Endometrial microvascular endothelial cells (primary cell): Measurements from ENCODE around the gene MEGF6. TPM values are rescaled to one million over a fixed set of nuclear protein-coding genes. Genes with fewer than 3 reads are reported as not detected.

ENCODE experiments used
- in situ Hi-C: cut with HindIII; loops from 2 replicates; pipeline ENCODE4 v1.10.0; 2017; ENCODE audit warnings: low sequenced_read_pairs, low pct_unique_long_range_greater_than_20kb; ENCODE audit errors: inconsistent ontology term
- total RNA-seq: library from RNA; depleted of rRNA; stranded (reverse); fragments of >200 nt; gene quantifications from one replicate; pipeline ENCODE4 v1.2.3, GENCODE V29; 2015; ENCODE audit errors: inconsistent ontology term

Gene MEGF6
- total RNA-seq, 1 donor from 2014 or later: 2.0 TPM

- in situ Hi-C loops: no loop called here
These were observed 106.1 kb downstream of the MEGF6 start for GRCh38 chr1:3505161-3505560.

GRCh38 chr1:3504822-3505153, 106.5 kb downstream of the MEGF6 start:
- in situ Hi-C loops: no loop called here

GRCh38 chr1:3504151-3504821, 107.0 kb downstream of the MEGF6 start:
- in situ Hi-C loops: no loop called here

DNA sequence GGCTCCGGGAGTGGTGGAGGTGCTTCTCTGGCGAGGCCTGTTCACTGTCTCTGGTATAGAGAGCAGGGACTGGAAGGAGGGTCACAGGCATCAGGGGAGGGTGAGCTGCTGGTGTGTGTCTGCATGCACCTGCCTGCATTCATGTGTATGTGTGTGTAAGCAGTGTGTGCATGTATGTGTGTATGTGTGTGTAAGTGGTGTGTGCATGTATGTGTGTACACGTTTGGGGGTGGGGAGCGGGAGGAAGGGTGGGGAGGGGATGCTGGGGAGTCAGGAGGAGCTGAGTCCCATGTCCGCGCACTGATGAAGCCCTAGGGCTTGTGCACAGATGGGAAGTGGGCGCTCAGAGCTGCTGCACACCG, 107.8 kb downstream of the MEGF6 start:
- in situ Hi-C loops: no loop called here

- in situ Hi-C loops: no loop called here
These were observed 108.4 kb downstream of the MEGF6 start for GRCh38 chr1:3502641-3503524.

GRCh38 chr1:3501856-3502640, 109.3 kb downstream of the MEGF6 start:
- in situ Hi-C loops: no loop called here

- in situ Hi-C loops: no loop called here
These were observed 109.9 kb downstream of the MEGF6 start for GRCh38 chr1:3501437-3501836.

DNA sequence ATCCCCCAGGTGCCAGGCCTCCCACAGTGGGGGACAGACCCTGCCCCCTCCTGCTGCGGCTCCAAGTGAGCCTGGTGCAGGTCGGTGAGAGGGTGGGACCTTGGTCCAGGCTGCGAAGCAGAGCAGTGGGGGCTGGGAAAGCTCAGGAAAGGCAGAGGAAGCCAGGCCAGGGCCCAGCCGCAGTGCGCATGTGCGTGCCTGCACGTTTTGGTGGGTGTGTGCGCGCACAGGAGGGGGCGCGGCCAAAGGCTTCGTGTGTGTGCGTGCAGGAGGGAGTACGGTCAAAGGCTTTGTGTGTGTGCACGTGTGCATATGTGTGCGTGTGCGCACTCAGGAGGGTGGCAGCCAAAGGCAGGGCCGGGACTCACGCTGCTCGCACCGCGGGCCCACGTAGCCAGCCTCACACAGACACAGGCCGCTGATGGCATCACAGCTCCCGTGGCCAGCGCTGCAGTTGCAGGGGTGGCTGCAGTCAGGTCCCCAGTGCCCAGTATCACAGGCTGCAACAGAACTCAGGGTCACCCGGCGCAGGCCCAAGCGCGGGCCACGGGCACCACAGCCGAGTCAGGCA, 111.0 kb downstream of the MEGF6 start:
- in situ Hi-C loops: no loop called here

DNA sequence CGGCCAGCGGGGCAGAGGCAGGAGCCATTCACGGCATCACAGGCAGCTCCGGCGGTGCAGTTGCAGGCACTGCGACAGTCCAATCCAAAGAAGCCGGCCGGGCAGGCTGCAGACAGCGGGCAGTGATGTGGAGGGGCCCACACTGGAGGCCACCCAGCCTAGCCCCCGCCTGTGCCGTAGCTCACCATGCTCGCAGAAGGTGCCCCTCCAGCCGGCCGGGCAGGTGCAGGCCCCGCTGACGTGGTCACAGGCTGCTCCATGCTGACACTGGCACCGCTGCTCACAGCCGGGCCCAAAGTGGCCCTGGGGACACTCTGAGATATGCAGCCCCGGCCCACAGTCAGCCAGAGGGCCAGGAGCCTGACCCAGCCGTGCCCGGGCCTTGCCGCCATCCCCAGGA, 111.7 kb downstream of the MEGF6 start:
- in situ Hi-C loops: no loop called here

DNA sequence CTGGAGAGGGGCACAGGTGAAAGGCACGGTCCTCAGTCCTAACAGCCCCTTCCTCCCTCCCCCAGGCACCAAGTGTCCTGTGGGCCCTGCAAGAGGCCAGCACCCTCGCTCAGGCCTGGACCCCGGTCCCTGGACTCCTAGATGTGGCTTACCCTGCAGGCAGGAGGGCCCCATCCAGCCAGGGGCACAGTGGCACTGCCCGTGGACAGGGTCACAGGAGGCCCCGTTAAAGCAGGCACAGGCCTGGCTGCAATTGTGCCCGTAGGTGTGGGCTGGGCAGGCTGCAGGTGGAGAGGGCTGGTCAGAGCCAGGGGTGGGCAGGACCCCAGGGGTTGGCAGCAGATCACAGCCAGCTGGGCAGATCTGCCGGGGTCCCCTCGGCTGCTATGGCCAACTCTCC, 112.3 kb downstream of the MEGF6 start:
- in situ Hi-C loops: no loop called here

GRCh38 chr1:3498246-3498930, 112.9 kb downstream of the MEGF6 start:
- in situ Hi-C loops: no loop called here

DNA sequence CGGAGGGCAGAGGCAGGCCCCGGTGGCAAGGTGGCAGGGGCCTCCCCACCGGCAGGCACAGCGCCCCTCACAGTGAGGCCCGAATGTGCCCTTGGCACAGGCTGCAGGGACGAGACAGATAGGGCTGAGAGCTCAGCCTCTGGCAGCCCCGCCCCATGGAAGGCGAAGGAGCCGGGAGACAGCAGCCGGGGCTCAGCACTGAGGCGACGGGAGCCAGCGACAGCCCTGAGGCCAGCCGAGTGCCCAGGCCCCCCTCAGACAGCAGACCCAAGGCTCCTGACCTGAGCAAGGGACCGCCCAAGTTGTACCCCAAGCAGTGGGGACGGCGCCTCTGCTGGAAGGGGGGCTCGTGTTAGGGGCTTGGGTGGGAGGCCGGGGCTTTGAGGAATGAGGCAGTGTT, 113.8 kb downstream of the MEGF6 start:
- in situ Hi-C loops: no loop called here

DNA sequence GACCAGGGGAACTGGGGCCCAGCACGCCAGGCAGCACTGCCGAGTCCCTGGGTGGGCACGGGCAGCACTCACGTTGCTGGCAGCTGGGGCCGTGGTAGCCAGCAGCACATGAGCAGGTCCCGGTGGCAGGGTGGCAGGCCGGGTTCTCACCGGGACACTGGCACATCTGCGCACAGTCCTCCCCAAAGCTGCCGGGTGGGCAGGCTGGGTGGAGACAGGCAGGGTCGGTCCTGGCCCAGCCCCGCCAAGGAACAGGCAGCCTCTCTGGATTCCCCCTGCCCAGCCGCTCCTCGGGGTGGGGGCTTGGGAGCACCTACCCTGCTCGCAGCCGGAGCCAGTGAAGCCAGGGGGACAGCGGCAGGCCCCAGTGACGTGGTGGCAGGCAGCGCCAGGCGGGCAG, 114.4 kb downstream of the MEGF6 start:
- in situ Hi-C loops: no loop called here

DNA sequence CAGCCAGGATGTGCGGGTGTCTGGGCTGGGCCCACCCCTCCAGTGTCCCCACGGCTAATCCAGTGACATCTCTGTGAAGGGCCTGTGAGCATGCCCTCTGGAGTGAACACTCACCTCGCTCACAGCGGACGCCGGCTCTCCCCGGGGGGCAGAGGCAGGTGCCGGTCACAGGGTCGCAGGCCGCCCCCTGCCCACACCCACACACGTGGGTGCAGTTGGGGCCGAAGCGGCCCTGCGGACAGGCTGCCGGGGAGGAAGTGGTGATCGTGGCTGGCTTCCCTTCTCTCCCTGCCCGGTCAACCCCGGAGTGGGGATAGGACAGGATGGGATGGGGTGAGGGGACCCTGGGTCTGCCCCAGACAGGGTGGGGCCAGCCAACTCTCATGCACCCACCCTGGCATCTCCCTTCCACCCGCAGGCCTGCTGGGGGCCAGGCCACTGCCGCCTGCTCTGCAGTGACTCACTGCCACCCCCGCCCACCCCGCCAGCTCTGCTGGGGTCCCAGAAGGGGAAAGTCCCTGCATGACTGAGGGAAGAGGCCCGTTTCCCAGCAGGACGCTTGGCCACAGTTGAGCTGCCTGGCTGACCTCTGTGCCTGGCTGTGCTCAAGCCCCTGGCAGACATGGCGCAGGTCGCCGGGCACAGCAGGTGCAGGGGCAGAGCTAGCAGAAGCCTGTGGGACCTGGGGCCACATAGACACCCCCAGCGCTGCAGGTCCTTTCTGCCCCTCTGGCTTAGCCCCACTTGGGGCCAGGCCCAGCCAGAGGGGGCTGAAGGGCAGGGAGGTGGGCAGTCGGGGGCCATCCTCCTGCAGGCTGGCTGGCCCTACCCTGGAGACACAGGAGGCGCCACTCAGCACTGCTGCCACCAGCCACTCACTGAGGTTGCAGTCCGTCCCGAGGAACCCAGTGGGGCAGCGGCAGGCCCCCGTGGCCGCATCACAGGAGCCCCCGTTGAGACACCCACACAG, 115.2 kb downstream of the MEGF6 start:
- in situ Hi-C loops: no loop called here

GRCh38 chr1:3494321-3495308, 116.7 kb downstream of the MEGF6 start:
- in situ Hi-C loops: no loop called here

GRCh38 chr1:3492545-3493246, 118.6 kb downstream of the MEGF6 start:
- in situ Hi-C loops: no loop called here
